ENCODE measurements around the gene CLIP1.

DNA sequence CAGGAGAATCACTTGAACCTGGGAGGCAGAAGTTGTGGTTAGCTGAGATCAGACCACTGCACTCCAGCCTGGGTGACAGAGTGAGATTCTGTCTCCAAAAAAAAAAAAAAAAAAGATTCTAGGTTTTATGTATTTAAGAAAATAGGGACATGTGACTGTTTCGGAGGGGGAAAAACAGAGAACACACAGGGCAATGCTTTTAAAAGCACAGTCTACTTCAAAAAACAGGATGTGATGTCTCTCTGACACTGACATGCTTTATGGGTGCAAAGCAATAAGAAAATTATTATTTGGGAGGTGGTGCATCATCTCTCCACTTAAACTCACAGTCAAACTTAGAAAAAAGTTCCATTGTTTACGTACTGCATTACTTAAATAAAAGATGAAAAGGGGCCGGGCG lies 28.7 kb downstream of the CLIP1 start:
- TF ChIP-seq YY1 (IDR thresholded peaks at IDR 0.05; ENCODE audit: insufficient read depth, insufficient read length), result no peak
- TF ChIP-seq SUZ12 (IDR thresholded peaks at IDR 0.05; ENCODE audit: extremely low read depth, insufficient read depth, insufficient read length), result no peak
- TF ChIP-seq ZNF274 (IDR thresholded peaks at IDR 0.05; ENCODE audit: low read depth, low read length), result no peak

Data from NT2/D1 (cell line).